ENCODE data around the gene CMC4.

- TF ChIP-seq CTCF (conservative IDR thresholded peaks at IDR 0.05) (no peak), EZH2 (IDR thresholded peaks at IDR 0.05; ENCODE audit: low read depth) (no peak)
Observed at GRCh38 chrX:155035688-155036087, 35.2 kb downstream of the CMC4 start.
